ENCODE measurements around the gene POLR2E. TPM values are rescaled to one million over a fixed set of nuclear protein-coding genes. Genes with fewer than 3 reads are reported as not detected.

Gene POLR2E
- total RNA-seq, 1 donor from 2014 or later, result 155 TPM

DNA sequence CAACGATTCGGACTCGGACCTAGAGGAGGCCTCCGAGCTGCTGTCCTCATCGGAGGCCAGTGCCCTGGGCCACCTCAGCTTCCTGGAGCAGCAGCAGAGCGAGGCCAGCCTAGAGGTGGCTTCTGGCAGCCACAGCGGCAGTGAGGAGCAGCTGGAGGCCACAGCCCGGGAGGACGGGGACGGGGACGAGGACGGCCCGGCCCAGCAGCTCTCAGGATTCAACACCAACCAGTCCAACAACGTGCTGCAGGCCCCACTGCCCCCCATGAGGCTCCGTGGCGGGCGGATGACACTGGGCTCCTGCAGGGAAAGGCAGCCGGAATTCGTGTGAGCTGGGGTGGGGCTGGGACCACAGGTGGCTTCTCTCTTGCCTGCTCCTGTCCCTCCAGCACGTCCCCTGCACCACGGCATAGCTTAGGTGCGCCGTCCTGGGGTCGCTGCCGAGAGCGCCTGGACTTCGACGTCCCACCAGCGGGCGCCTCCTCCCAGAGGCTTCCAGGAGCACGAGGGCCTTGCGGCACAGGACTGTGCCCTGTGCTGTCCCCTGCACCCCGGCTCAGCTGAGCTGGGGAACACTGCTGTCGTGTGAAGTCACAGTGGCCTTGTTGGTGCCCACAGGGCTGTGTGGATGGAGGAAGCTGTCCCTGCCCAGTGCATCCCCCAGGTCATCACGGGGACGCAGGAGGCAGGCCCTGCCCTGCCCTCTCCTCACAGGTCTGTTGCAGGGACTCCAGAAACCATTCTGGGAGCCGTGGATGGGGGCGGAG, 9.3 kb downstream of the POLR2E start:
- intact Hi-C loops (cut with DNase I), result loop anchor here (10.0 kb wide), 1 partner anchor 51 kb away; no protein-coding TSS in a partner anchor
- ATAC-seq, result no peak
- Histone ChIP-seq H3K27ac (no peak overlapping the region), H3K4me3 (no peak overlapping the region), H3K4me1 (peaks cover 21% of the 10 kb centered on the region), H3K36me3 (peaks cover 79% of the 10 kb centered on the region), H3K9me3 (no peaks in the 10 kb centered on the region), H3K27me3 (no peaks in the 10 kb centered on the region)
- peak; percentile 65 for DNase-seq
- TF ChIP-seq, protein P1, sequence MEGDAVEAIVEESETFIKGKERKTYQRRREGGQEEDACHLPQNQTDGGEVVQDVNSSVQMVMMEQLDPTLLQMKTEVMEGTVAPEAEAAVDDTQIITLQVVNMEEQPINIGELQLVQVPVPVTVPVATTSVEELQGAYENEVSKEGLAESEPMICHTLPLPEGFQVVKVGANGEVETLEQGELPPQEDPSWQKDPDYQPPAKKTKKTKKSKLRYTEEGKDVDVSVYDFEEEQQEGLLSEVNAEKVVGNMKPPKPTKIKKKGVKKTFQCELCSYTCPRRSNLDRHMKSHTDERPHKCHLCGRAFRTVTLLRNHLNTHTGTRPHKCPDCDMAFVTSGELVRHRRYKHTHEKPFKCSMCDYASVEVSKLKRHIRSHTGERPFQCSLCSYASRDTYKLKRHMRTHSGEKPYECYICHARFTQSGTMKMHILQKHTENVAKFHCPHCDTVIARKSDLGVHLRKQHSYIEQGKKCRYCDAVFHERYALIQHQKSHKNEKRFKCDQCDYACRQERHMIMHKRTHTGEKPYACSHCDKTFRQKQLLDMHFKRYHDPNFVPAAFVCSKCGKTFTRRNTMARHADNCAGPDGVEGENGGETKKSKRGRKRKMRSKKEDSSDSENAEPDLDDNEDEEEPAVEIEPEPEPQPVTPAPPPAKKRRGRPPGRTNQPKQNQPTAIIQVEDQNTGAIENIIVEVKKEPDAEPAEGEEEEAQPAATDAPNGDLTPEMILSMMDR (IDR thresholded peaks at IDR 0.05), result no peak

DNA sequence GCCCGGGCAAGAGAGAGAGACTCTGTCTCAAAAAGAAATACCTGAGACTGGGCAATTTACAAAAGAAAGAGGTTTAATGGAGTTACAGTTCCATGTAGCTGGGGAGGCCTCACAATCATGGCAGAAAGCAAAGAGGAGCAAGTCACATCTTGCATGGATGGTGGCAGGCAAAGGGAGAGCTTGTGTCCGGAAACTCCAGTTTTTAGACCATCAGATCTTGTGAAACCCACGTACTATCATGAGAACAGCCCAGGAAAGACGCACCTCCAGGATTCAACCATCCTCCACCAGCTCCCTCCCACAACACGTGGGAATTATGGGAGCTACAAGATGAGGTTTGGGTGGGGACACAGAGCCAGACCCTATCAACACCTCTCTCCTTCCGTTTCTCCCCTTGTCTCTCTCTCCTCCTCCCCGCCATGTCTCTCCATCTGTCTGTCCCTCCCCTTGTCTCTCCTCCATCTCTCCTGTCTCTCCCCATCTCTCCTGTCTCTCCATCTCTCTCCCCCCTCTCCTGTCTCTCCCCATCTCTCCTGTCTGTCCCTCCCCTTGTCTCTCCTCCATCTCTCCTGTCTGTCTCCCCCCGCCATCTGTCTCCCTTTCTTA, 10.0 kb downstream of the POLR2E start:
- Histone ChIP-seq H3K9me3 (no peaks in the 10 kb centered on the region), H3K36me3 (peaks cover 80% of the 10 kb centered on the region), H3K4me1 (peaks cover 21% of the 10 kb centered on the region), H3K27ac (no peak overlapping the region), H3K27me3 (no peaks in the 10 kb centered on the region), H3K4me3 (no peak overlapping the region)
- ATAC-seq (no peak), DNase-seq (no peak)
- intact Hi-C loops (cut with DNase I), result loop anchor here (10.0 kb wide), 1 partner anchor 50 kb away; no protein-coding TSS in a partner anchor
- TF ChIP-seq, protein P1 (IDR thresholded peaks at IDR 0.05), result no peak

DNA sequence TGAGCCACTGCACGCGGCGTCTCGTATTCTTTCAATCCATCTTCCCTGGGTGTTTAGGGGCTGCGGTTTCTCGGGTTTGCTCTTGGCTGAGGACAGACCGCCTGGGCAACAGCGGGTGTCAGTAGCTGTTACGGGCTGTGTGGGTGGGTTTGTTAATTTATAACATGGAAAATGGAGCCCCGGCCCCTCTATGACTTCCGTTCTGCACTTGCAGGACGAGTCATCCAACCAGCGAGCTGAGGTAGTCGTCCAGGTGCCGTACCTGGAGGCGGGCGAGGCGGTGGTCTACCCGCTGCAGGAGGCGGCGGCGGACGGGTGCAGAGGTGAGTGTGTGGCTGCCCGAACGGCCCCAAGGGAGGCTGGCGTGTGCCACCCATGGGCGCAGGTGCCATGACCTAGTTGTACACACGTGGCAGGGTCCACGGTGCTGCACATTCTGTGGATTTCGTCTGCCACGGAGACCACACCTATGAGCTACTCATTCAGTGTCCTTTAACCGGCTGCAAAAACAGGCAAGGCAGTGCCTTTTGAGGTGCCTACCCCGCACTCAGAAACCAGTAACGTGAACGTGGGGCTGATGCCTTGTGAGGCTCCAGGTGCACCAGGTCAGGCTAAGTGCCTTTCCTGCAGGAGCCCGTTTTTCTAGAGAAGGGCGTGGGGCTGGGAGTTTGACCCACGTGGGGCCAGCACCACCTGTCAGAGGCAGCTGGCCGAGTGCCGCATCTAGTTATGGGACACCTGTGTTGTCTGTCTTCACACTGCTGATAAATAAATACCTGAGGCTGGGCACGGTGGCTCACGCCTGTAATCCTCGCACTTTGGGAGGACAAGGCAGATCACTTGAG, 10.9 kb downstream of the POLR2E start:
- DNase-seq, result peak; percentile 67

DNA sequence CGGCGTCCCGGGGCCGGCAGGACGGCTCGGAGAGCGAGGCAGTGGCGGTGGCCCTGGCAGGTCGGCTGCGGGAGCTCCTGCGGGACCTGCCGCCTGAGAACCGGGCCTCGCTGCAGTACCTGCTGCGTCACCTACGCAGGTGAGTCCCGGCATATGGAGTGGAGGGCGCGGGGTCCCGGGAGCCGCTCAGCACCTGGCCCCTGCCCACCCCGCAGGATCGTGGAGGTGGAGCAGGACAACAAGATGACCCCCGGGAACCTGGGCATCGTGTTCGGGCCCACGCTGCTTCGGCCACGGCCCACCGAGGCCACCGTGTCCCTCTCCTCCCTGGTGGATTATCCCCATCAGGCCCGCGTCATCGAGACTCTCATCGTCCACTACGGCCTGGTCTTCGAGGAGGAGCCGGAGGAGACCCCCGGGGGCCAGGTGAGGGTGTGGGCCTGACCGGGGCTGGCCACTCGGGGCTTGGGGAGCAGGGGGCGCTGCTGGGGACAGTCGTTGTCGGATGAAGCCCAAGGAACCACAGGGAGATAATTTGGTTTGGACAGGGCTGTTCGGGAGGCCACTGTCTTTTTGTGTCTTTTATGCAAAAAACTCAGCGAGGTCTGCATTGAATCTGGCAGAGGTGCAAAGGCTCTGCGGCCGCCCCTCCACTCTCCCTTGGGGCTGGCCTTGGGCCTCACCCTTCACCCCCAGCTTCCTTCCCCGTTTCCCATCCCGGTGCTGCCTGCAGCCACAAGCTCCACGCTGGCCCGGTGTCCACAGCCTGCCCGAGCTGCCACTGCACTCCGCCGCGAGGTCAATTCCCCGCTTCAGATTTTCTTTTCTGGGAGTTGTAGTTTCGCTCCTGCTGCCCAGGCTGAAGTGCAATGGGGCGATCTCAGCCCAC, 12.0 kb downstream of the POLR2E start:
- ATAC-seq, result no peak
- TF ChIP-seq, protein P1 (IDR thresholded peaks at IDR 0.05), result no peak
- H3K27me3 ChIP-seq, result no peaks in the 10 kb centered on the region
- H3K4me3 ChIP-seq, result peak overlapping the region; percentile 10
- H3K9me3 ChIP-seq, result no peaks in the 10 kb centered on the region
- peak; percentile 65 for DNase-seq
- H3K4me1 ChIP-seq, result peaks cover 15% of the 10 kb centered on the region
- intact Hi-C loops (cut with DNase I), result loop anchor here (10.0 kb wide), 1 partner anchor 48 kb away; no protein-coding TSS in a partner anchor
- H3K36me3 ChIP-seq, result peaks cover 69% of the 10 kb centered on the region
- H3K27ac ChIP-seq, result no peak overlapping the region

More for the DNA sequence above, 10.9 kb downstream of the POLR2E start:
- peaks cover 80% of the 10 kb centered on the region for H3K36me3 ChIP-seq
- H3K9me3 ChIP-seq, result no peaks in the 10 kb centered on the region
- no peak for ATAC-seq
- TF ChIP-seq, protein P1 (IDR thresholded peaks at IDR 0.05), result no peak
- H3K27ac ChIP-seq, result no peak overlapping the region
- intact Hi-C loops (cut with DNase I), result loop anchor here (10.0 kb wide), 1 partner anchor 49 kb away; no protein-coding TSS in a partner anchor
- H3K4me1 ChIP-seq, result peaks cover 21% of the 10 kb centered on the region
- no peaks in the 10 kb centered on the region for H3K27me3 ChIP-seq
- no peak overlapping the region for H3K4me3 ChIP-seq

Data from upper lobe of right lung (tissue), 1 donor.